ENCODE results near the gene NPY. TPM values are rescaled to one million over a fixed set of nuclear protein-coding genes. Genes with fewer than 3 reads are reported as not detected.

NPY gene
- polyA plus RNA-seq, 1 donor (not counting 4 experiments of a cell fraction or from before 2014, with no cell fraction given) = not detected

DNA sequence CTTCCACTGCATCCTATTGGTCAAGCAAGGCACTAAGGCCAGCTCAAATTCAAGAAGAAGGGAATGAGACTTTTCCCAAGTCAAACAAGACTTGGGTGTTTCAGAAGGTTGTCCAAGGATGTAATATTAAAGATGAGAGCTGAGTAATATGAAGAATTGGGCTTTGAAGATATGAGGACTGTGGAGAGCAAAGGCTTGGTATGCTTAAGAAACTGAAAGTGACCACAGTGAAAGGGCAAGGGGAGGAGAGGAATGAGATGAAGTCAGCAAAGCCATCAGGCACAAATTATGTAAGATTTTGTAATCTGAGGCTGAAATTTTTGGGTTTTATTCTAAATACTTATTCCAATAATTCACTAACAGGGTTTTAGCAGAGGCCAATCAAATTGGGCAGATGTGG is 38.6 kb upstream of the NPY start:
- DNase-seq (ENCODE audit: low read depth, low spot score) = no peak
- no peak overlapping the region for H3K4me3 ChIP-seq (ENCODE audit: control insufficient read depth in 2 of 3, extremely low read depth in 1 of 3, insufficient read depth in 2 of 3, low read depth in 1 of 3, low read length in 3 of 3)
- H3K36me3 ChIP-seq (ENCODE audit: control insufficient read depth in 2 of 2, extremely low read depth in 1 of 2, insufficient read depth in 2 of 2, low read length in 2 of 2) = no peaks in the 10 kb centered on the region
- no peaks in the 10 kb centered on the region for H4K20me1 ChIP-seq (ENCODE audit: control insufficient read depth, extremely low read depth, insufficient read depth, low read length)
- no peak overlapping the region for H3K27ac ChIP-seq (ENCODE audit: control insufficient read depth, insufficient read depth, low read length)
- no peak overlapping the region for H3K9ac ChIP-seq (ENCODE audit: control insufficient read depth, extremely low read depth, insufficient read depth, low read length)
- H3K4me2 ChIP-seq (ENCODE audit: control insufficient read depth, extremely low read depth, insufficient read depth, low read depth, low read length) = no peak overlapping the region
- no peaks in the 10 kb centered on the region for H3K9me3 ChIP-seq (ENCODE audit: control insufficient read depth, low read depth, low read length)
- H2AFZ ChIP-seq (ENCODE audit: control insufficient read depth, low read length) = no peak overlapping the region
- TF ChIP-seq EZH2 (IDR thresholded peaks at IDR 0.05; ENCODE audit: low read length) = no peak
- TF ChIP-seq, protein P1, sequence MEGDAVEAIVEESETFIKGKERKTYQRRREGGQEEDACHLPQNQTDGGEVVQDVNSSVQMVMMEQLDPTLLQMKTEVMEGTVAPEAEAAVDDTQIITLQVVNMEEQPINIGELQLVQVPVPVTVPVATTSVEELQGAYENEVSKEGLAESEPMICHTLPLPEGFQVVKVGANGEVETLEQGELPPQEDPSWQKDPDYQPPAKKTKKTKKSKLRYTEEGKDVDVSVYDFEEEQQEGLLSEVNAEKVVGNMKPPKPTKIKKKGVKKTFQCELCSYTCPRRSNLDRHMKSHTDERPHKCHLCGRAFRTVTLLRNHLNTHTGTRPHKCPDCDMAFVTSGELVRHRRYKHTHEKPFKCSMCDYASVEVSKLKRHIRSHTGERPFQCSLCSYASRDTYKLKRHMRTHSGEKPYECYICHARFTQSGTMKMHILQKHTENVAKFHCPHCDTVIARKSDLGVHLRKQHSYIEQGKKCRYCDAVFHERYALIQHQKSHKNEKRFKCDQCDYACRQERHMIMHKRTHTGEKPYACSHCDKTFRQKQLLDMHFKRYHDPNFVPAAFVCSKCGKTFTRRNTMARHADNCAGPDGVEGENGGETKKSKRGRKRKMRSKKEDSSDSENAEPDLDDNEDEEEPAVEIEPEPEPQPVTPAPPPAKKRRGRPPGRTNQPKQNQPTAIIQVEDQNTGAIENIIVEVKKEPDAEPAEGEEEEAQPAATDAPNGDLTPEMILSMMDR (optimal IDR thresholded peaks at IDR 0.05 in 1 of 3, IDR thresholded peaks at IDR 0.05 in 1 of 3, conservative IDR thresholded peaks at IDR 0.05 in 1 of 3; ENCODE audit: extremely low read depth in 1 of 3, insufficient read depth in 2 of 3, low read length in 3 of 3) = no peak
- no peaks in the 10 kb centered on the region for H3K79me2 ChIP-seq (ENCODE audit: control insufficient read depth, insufficient read depth, low read length)
- FAIRE-seq = no peak
- dilution Hi-C loops (cut with MboI; ENCODE audit: extremely low pct_ligation_motif_present, low sequenced_read_pairs) = no loop called here
- no peaks in the 10 kb centered on the region for H3K27me3 ChIP-seq (ENCODE audit: control insufficient read depth, extremely low read depth, insufficient read depth, low read length)
- no peaks in the 10 kb centered on the region for H3K4me1 ChIP-seq (ENCODE audit: control insufficient read depth, extremely low read depth, insufficient read depth, low read length)
- no peaks in the 10 kb centered on the region for H3K9me1 ChIP-seq (ENCODE audit: control insufficient read depth, extremely low read depth, insufficient read depth, low read length)

DNA sequence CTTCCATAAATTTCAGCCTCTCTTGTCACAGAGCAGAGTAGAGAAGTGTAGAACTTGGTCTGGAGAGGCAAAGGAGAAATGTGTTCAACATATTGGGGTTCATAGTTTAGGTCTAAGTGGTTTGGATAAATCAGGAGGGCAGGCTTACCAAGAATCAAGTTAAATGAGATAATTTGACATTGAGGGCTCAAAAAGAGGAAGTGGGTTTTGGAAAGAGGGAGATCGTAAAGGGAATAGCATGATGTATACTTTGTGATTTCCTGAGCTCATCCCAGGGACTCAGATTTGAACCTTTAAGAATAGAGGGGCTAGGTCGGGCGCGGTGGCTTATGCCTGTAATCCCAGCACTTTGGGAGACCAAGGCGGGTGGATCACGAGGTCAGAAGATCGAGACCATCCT is 34.7 kb upstream of the NPY start:
- Histone ChIP-seq H3K4me2 (ENCODE audit: control insufficient read depth, extremely low read depth, insufficient read depth, low read depth, low read length) (no peak overlapping the region), H3K9me3 (ENCODE audit: control insufficient read depth, low read depth, low read length) (no peaks in the 10 kb centered on the region), H3K79me2 (ENCODE audit: control insufficient read depth, insufficient read depth, low read length) (no peaks in the 10 kb centered on the region), H3K36me3 (ENCODE audit: control insufficient read depth in 2 of 2, extremely low read depth in 1 of 2, insufficient read depth in 2 of 2, low read length in 2 of 2) (no peaks in the 10 kb centered on the region), H3K4me3 (ENCODE audit: control insufficient read depth in 2 of 3, extremely low read depth in 1 of 3, insufficient read depth in 2 of 3, low read depth in 1 of 3, low read length in 3 of 3) (no peak overlapping the region), H3K9ac (ENCODE audit: control insufficient read depth, extremely low read depth, insufficient read depth, low read length) (no peak overlapping the region), H3K9me1 (ENCODE audit: control insufficient read depth, extremely low read depth, insufficient read depth, low read length) (no peaks in the 10 kb centered on the region), H2AFZ (ENCODE audit: control insufficient read depth, low read length) (no peak overlapping the region), H3K4me1 (ENCODE audit: control insufficient read depth, extremely low read depth, insufficient read depth, low read length) (no peaks in the 10 kb centered on the region), H4K20me1 (ENCODE audit: control insufficient read depth, extremely low read depth, insufficient read depth, low read length) (no peaks in the 10 kb centered on the region), H3K27me3 (ENCODE audit: control insufficient read depth, extremely low read depth, insufficient read depth, low read length) (no peaks in the 10 kb centered on the region), H3K27ac (ENCODE audit: control insufficient read depth, insufficient read depth, low read length) (no peak overlapping the region)
- FAIRE-seq = no peak
- TF ChIP-seq, protein P1 (optimal IDR thresholded peaks at IDR 0.05 in 1 of 3, IDR thresholded peaks at IDR 0.05 in 1 of 3, conservative IDR thresholded peaks at IDR 0.05 in 1 of 3; ENCODE audit: extremely low read depth in 1 of 3, insufficient read depth in 2 of 3, low read length in 3 of 3) = no peak
- no peak for TF ChIP-seq EZH2 (IDR thresholded peaks at IDR 0.05; ENCODE audit: low read length)
- DNase-seq (ENCODE audit: low read depth, low spot score) = no peak
- dilution Hi-C loops (cut with MboI; ENCODE audit: extremely low pct_ligation_motif_present, low sequenced_read_pairs) = no loop called here
